Activated CD8-positive, alpha-beta memory T cell treated with anti-CD3 and anti-CD28 coated beads for 24 hours (primary cell): Measurements from ENCODE around the gene SLC4A9.

ENCODE experiments used
- DNase-seq: peaks from one replicate; pipeline ENCODE4 v3.0.0-alpha.2; 2020

Gene SLC4A9, protein sequence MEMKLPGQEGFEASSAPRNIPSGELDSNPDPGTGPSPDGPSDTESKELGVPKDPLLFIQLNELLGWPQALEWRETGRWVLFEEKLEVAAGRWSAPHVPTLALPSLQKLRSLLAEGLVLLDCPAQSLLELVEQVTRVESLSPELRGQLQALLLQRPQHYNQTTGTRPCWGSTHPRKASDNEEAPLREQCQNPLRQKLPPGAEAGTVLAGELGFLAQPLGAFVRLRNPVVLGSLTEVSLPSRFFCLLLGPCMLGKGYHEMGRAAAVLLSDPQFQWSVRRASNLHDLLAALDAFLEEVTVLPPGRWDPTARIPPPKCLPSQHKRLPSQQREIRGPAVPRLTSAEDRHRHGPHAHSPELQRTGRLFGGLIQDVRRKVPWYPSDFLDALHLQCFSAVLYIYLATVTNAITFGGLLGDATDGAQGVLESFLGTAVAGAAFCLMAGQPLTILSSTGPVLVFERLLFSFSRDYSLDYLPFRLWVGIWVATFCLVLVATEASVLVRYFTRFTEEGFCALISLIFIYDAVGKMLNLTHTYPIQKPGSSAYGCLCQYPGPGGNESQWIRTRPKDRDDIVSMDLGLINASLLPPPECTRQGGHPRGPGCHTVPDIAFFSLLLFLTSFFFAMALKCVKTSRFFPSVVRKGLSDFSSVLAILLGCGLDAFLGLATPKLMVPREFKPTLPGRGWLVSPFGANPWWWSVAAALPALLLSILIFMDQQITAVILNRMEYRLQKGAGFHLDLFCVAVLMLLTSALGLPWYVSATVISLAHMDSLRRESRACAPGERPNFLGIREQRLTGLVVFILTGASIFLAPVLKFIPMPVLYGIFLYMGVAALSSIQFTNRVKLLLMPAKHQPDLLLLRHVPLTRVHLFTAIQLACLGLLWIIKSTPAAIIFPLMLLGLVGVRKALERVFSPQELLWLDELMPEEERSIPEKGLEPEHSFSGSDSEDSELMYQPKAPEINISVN

GRCh38 chr5:140360101-140360500 lies at the start of gene SLC4A9:
Gene SLC4A9, plus strand, starts transcription at chr5:140360194. Its CDS starts 43 bp downstream, at chr5:140360237.
- DNase-seq = no peak

DNA sequence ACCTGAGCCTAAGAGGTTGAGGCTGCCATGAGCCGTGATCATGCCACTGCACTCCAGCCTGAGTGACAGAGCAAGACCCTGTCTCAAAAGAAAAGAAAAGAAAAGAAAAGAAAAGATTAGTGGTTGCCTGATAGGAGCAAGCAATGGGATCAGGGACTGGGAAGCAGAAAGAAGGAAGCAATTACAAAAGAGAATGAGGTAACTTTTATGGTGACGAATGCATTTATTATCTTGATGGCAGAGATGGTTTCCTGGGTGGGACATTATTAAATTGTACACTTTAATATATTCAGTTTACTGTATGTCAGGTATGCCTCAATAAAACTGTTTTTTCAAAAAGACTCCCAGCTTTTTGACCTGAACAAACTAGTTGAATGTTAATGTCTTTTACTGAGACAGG lies 49.6 kb upstream of the SLC4A9 start:
- no peak for DNase-seq

DNA sequence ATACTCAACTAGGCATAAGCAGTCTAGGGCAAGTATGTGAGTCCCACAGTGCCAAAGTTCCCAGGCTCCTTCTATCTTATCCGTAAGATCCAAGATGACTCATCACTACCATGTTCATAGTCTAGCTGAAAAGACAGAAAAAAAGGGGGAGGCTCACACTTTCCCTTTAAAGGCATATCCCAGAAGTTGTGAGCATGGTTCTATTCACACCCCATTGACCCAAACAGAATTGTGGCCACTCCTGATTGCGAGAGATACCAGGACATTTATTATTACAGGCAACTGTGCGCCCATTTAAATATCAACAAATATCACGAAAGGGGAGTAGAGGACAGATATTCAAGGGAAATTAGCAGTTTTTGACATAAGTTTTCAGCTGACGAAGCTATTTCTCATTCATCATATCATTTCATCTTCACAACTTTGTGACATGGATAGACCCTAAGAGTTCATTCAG lies 49.0 kb upstream of the SLC4A9 start:
- no peak for DNase-seq

- DNase-seq = no peak
These were observed 47.8 kb upstream of the SLC4A9 start for GRCh38 chr5:140312067-140312790.

GRCh38 chr5:140312791-140313189 lies 47.2 kb upstream of the SLC4A9 start:
- DNase-seq = no peak

- no peak for DNase-seq
These were observed 42.1 kb upstream of the SLC4A9 start for GRCh38 chr5:140317859-140318258.

DNA sequence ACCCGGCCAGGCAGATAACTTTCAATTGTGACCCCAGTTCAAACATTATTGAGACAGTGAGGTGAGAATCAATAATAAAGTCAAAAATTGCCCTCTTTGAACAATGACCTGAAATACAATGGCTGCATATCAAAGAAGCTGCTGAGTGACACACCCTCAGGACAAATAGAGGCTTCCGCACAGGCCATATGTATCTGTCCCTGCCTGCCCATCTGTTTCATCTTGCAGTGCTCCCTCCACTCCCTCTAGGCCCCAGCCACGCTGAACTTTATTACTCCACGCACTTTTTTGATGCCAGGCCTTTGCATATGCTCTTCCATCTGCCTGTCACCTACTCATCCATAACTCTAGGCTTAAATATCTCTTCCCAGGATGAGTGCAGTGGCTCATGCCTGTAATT lies 41.2 kb upstream of the SLC4A9 start:
- DNase-seq = no peak

DNA sequence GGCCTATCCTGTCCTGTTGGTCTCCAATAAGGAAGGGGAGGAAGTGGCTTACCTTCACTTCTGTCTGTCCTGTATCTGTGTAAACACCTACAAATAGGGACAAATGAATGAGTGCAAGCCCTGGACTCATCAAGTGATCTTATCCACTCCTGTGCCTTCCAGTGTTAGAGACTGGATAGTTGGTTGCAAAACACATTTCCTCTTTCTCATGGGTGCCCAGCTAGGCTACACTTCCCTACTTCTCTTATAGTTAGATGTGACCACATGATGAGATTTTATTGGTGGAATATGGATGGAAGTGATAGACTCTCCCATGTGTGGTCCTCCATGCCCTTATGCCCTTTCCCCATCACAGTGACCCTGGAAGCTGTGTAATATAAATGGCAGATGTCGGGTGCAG lies 40.2 kb upstream of the SLC4A9 start:
- DNase-seq = no peak

- DNase-seq = no peak
These were observed 38.2 kb upstream of the SLC4A9 start for GRCh38 chr5:140321796-140322195.

GRCh38 chr5:140322751-140323731 lies 37.0 kb upstream of the SLC4A9 start:
- no peak for DNase-seq

DNA sequence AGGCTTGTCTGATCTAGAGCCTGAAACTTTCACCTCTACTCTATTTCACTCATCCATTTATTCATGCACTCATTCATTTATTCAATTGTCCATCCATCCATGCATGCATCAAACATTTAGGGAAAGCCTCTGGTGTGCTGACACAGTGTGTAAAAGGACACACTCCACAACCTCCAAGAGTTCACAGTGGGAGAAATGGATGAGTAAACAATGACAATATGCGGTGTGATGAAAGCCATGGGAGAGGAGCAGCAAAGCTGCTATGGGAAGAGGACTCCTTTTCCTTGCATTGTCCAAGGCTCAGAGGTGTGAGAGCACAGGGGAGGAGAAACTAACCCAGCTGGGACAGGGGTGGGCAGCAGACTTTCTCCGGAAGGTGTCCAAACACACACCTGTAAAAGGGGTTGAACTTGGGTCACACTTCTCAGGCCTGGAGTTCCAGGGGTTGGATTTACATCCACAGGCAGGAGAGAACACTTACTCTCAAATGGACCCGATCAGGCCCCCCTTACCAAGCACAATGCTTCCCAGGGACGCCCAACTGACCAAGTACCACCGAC lies 35.9 kb upstream of the SLC4A9 start:
- DNase-seq = no peak

GRCh38 chr5:140324617-140325241 lies 35.3 kb upstream of the SLC4A9 start:
- no peak for DNase-seq

- no peak for DNase-seq
These were observed 34.5 kb upstream of the SLC4A9 start for GRCh38 chr5:140325486-140325885.

DNA sequence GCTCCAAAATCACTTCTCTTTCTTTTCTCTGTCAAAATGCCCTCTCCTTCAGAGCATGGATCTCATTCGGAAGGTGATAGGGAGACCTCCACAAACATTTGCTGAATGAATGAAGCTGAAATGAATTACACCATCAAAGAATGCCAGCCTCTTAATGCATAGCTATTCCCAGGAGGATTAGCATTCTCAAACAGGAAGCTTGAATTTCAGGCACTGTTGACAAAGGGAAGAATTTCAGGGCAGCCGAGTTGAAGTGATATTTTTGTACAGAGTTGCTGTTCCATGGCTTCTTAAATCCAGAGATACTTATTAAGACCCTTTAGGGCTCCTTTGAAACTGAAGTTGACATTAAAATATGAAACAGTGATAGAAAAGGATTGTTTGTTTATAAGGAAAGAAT lies 32.4 kb upstream of the SLC4A9 start:
- no peak for DNase-seq

DNA sequence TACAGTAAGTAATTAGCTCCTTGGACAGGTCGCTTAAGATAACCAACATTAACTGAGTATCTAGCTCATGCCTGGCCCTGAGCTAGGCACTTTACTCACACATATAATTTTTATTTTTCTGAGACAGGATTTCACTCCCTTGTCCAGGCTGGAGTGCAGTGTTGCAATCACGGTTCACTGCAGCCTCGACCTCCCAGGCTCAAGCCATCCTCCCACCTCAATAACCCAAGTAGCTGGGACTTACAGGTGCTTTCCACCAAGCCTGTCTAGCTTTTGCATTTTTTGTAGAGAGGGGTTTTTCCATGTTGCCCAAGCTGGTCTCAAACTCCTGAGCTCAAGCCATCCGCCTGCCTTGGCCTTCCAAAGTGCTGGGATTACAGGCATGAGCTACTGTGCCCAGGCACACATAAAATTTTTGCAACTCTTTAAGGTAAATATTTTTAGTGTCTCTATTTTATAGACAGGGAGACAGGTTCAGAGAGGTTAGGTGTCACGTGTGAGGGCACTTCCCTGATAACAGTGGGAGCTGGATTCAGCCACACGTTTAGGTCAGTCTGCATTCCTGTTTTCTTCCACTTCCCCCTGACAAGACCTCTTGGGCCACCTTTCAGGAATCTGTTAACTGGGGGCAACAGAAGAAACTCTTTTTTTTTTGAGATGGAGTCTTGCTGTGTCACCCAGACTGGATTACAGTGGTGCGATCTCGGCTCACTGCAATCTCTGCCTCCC lies 31.8 kb upstream of the SLC4A9 start:
- no peak for DNase-seq

- DNase-seq = no peak
These were observed 30.1 kb upstream of the SLC4A9 start for GRCh38 chr5:140329739-140330481.

DNA sequence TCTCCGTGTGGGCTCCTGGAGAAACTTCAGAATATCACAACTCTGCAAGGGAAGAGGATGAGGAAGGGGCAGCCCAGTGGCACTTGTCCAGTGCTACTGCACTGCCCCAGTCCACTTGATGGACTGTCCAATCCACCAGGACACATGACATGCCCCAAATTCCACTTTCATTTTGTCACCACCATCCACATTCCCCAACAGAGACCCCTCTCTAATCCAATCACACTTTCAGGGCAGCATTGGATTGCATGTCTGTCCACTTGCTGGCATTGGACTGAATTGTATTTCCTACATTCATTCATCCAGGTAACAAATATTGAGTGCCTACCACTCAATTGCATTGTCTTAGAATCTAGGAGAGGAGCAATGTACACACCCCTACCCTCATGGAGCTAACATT lies 28.4 kb upstream of the SLC4A9 start:
- DNase-seq = no peak

DNA sequence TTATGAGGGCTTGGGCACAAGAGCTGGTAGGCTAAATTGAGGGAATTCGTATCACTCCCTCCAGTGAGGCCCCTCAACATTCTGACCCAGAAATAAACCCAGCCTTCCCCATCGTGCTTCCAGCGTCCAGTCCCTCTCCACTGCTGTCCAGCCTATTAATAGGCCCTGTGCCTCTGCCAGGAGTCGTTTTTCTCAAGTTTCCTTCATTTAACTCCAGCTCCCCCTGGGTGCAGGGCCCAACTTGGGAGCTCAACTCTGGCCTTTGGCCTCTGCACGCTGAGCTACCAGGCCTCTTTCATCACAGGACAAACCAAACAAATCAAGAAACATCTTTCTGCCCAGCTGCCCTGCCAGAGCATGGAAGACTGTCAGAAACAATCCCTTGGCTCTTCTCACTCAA lies 23.6 kb upstream of the SLC4A9 start:
- DNase-seq = no peak

GRCh38 chr5:140337880-140338279 lies 22.1 kb upstream of the SLC4A9 start:
- DNase-seq = no peak

DNA sequence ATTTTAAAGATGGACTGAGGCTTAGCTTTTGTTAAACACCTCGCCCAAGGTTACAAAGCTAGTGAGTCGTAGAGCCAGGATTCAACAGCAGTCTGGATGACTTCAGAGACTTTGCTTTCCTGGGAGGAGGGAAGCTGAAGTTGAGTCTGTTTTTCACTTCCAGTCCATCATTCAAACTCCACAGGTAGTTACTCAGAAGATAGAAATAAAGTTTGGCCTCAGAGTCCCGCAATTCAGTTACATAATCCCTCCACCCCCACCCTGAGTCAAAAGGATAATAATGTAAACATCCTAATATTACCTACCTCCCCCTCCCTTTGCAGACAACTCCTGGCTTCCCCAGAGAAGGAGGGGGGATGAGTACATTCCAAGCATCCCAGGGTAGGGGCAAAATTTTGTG lies 21.7 kb upstream of the SLC4A9 start:
- no peak for DNase-seq
